Stomach (tissue), 9 donors: ENCODE data around the gene ASB12. TPM values are rescaled to one million over a fixed set of nuclear protein-coding genes. Genes with fewer than 3 reads are reported as not detected.

Experiments used
- DNase-seq, 2 donors: peaks; one replicate each; pipeline versions ENCODE4 v3.0.0 to v3.0.0-alpha.2; 2013 to 2019
- H3K27ac ChIP-seq, 5 donors: fragments of 200-600 bp in 4 of 5; sonication (generic) in 4 of 5; one replicate each; pipeline ENCODE4 v1.5.1; 2013 to 2019; ENCODE audit warnings: mild to moderate bottlenecking in 1 of 5, moderate library complexity in 1 of 5
- H3K27me3 ChIP-seq, 3 donors: fragments of 200-600 bp; sonication (generic); one replicate each; pipeline ENCODE4 v1.5.1; 2017 to 2019; ENCODE audit warnings: mixed run types in 1 of 3
- H3K36me3 ChIP-seq, 4 donors: fragments of 200-600 bp; sonication (generic); 1 replicate in 3 of 4; 2 replicates in 1 of 4; pipeline ENCODE4 v1.5.1; 2016 to 2019
- H3K4me1 ChIP-seq, 4 donors: fragments of 200-600 bp; sonication (generic); one replicate each; pipeline ENCODE4 v1.5.1; 2016 to 2019
- H3K4me3 ChIP-seq, 4 donors: fragments of 200-600 bp; sonication (generic) in 3 of 4; one replicate each; pipeline ENCODE4 v1.5.1; 2016 to 2019; ENCODE audit warnings: mild to moderate bottlenecking in 1 of 4
- H3K9me3 ChIP-seq, 4 donors: fragments of 200-600 bp; sonication (generic); one replicate each; pipeline ENCODE4 v1.5.1; 2016 to 2019
- EP300 ChIP-seq: sonication (generic); formaldehyde crosslinking; IDR thresholded peaks from one replicate; pipeline ENCODE4 v1.6.1; 2017; ENCODE audit warnings: antibody characterized with exemption
- POLR2A ChIP-seq, 4 donors: fragments of 450-650 bp; IDR thresholded peaks; one replicate each; pipeline ENCODE4 v1.6.1; 2016; ENCODE audit warnings: antibody characterized with exemption in 4 of 4, control low read depth in 2 of 4, mild to moderate bottlenecking in 1 of 4, moderate library complexity in 1 of 4
- POLR2AphosphoS5 ChIP-seq, 3 donors: sonication (generic); formaldehyde crosslinking; IDR thresholded peaks; one replicate each; pipeline ENCODE4 v1.6.1; 2016; ENCODE audit warnings: antibody characterized with exemption in 3 of 3
- WGBS, 5 donors: extraction: QIAGEN DNeasy Blood & Tissue Kit in 3 of 5; methylation state at CpG; one replicate each; pipeline versions ENCODE4 v1.1.5 to v1.1.7; 2013 to 2018; 5-methylcytosine and 5-hydroxymethylcytosine counted together
- intact Hi-C: fragments of 100-400 bp; cut with DNase I; formaldehyde crosslinking; loops from one replicate; pipeline ENCODE4 v1.15.1; 2023; ENCODE audit warnings: low total_unique reads
- polyA plus RNA-seq, 3 donors: library from polyadenylated mRNA; stranded (reverse); fragments of 200-250 nt; gene quantifications; one replicate each; pipeline ENCODE4 v1.2.3, GENCODE V29; 2013
- small RNA-seq, 4 donors: library from RNA; depleted of rRNA; stranded (forward); fragments of <200 nt; gene quantifications; one replicate each; pipeline ENCODE3, GENCODE V24; 2016
- total RNA-seq, 5 donors: library from RNA; depleted of rRNA; stranded (reverse); fragments of >200 nt; gene quantifications; one replicate each; pipeline versions ENCODE4 v1.1.0 to v1.2.3, GENCODE V29; 2014 to 2016
- TF ChIP-seq, protein P1 (sequence below), 7 experiments: fragments of 450-650 bp in 4 of 7; fragments of 200-600 bp in 3 of 7; sonication (generic) in 3 of 7; IDR thresholded peaks; one replicate each; pipeline ENCODE4 v1.5.1; 2016 to 2019; ENCODE audit warnings: antibody characterized with exemption in 7 of 7, control low read depth in 2 of 7, mild to moderate bottlenecking in 1 of 7
- donor health status: healthy with polysubstance abuse.
- donor health status: Bipolar disorder and iron deficiency.
- donor health status: healthy.

ASB12 gene
- total and polyA plus RNA-seq, 8 donors = 0.20 TPM; not detected in 7

DNA sequence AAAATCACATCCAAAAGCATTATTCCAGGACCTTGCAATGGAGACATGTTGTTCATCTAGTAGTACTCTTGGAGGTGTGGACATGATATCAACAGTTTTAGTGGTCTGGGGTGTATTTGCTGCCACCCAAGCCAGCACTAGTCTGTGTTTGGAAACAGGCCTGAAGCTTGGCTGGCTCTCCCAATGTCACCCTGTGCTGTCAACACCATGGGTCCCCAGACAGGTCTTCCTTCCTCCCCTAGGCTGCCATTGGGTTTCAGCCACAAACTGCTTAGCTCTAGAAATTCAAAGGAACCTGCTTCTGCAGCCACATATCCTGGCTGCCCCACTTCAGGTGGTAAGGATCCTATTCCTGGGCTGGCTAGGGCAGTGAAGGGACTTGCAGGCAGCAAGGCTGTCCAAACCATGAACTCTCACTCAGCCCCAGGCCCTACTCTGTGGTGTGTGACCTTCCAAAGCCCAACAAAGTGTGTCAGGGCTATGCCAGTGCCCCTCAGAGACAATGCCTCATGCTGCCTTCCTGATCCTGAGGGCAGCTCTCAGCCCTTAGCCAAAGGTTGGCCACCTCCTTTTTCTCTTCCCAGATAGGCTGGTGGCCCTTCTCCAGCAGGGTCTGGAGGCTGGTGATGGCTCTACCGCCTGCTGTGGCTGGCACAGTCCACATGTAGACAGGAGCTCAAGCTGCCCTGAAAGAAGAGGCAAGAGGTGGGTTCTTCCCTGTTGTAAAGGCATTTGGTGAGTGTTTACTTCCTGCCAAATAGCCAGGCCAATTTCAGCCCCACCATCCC is 43.2 kb downstream of the ASB12 start:
- Histone ChIP-seq H3K4me1 (no peaks in the 10 kb centered on the region), H3K27me3 (no peaks in the 10 kb centered on the region), H3K9me3 (no peaks in the 10 kb centered on the region), H3K27ac (no peak overlapping the region), H3K4me3 (no peak overlapping the region), H3K36me3 (peaks cover 0 to 24% (median 23%) of the 10 kb centered on the region in 4 donors)
- DNase-seq = no peak
- TF ChIP-seq POLR2AphosphoS5 (IDR thresholded peaks at IDR 0.05) = no peak
- no peak for TF ChIP-seq POLR2A (IDR thresholded peaks at IDR 0.05)
- TF ChIP-seq EP300 = no peak
- TF ChIP-seq, protein P1, sequence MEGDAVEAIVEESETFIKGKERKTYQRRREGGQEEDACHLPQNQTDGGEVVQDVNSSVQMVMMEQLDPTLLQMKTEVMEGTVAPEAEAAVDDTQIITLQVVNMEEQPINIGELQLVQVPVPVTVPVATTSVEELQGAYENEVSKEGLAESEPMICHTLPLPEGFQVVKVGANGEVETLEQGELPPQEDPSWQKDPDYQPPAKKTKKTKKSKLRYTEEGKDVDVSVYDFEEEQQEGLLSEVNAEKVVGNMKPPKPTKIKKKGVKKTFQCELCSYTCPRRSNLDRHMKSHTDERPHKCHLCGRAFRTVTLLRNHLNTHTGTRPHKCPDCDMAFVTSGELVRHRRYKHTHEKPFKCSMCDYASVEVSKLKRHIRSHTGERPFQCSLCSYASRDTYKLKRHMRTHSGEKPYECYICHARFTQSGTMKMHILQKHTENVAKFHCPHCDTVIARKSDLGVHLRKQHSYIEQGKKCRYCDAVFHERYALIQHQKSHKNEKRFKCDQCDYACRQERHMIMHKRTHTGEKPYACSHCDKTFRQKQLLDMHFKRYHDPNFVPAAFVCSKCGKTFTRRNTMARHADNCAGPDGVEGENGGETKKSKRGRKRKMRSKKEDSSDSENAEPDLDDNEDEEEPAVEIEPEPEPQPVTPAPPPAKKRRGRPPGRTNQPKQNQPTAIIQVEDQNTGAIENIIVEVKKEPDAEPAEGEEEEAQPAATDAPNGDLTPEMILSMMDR (IDR thresholded peaks at IDR 0.05) = no peak
- 67 to 100% (median 100%) methylated on average over 1 of the region's 1 CpG for WGBS, 5 donors
- intact Hi-C loops = no loop called here

- H3K9me3 ChIP-seq = no peaks in the 10 kb centered on the region
- no peak for DNase-seq
- no peaks in the 10 kb centered on the region for H3K36me3 ChIP-seq
- no peaks in the 10 kb centered on the region for H3K4me1 ChIP-seq
- 70 to 90% (median 82%) methylated on average over 2 of the region's 2 CpGs for WGBS, 5 donors
- intact Hi-C loops = no loop called here
- no peak overlapping the region for H3K27ac ChIP-seq
- H3K4me3 ChIP-seq = no peak overlapping the region
- H3K27me3 ChIP-seq = no peaks in the 10 kb centered on the region
- TF ChIP-seq POLR2AphosphoS5 (IDR thresholded peaks at IDR 0.05) (no peak), EP300 (no peak), POLR2A (IDR thresholded peaks at IDR 0.05) (no peak)
- TF ChIP-seq, protein P1 (IDR thresholded peaks at IDR 0.05) = no peak
Observed at GRCh38 chrX:64184396-64184795, 46.0 kb downstream of the ASB12 start.

GRCh38 chrX:64182208-64182607 is 48.2 kb downstream of the ASB12 start:
- Histone ChIP-seq H3K4me3 (no peak overlapping the region), H3K9me3 (no peaks in the 10 kb centered on the region), H3K36me3 (no peaks in the 10 kb centered on the region), H3K27ac (no peak overlapping the region), H3K4me1 (no peaks in the 10 kb centered on the region), H3K27me3 (no peaks in the 10 kb centered on the region)
- no peak for DNase-seq
- intact Hi-C loops = no loop called here
- WGBS, 5 donors = 72 to 95% (median 83%) methylated on average over 2 of the region's 2 CpGs; no CpG with 5 or more reads in 1 of the 5 donors
- TF ChIP-seq POLR2AphosphoS5 (IDR thresholded peaks at IDR 0.05) (no peak), POLR2A (IDR thresholded peaks at IDR 0.05) (no peak), EP300 (no peak)
- TF ChIP-seq, protein P1 (IDR thresholded peaks at IDR 0.05) = no peak

- Histone ChIP-seq H3K9me3 (no peaks in the 10 kb centered on the region), H3K36me3 (no peaks in the 10 kb centered on the region), H3K27ac (no peak overlapping the region), H3K4me3 (no peak overlapping the region), H3K4me1 (no peaks in the 10 kb centered on the region), H3K27me3 (no peaks in the 10 kb centered on the region)
- TF ChIP-seq EP300 = no peak
- TF ChIP-seq, protein P1 (IDR thresholded peaks at IDR 0.05) = no peak
- TF ChIP-seq POLR2A (IDR thresholded peaks at IDR 0.05) = no peak
- TF ChIP-seq POLR2AphosphoS5 (IDR thresholded peaks at IDR 0.05) = no peak
- DNase-seq = no peak
- intact Hi-C loops = no loop called here
Observed at GRCh38 chrX:64176876-64177275, 53.5 kb downstream of the ASB12 start.

Small RNAs within 50 kb of the gene (small RNA-seq; reads per million reads assigned to genes)
- 0 reads per million in 4 donors for gene RN7SL799P

Other genes with a start within 250 kb of the ASB12 start
- gene AMER1, start 24.9 kb downstream of the ASB12 start, total RNA-seq = 1 to 10 TPM; 1.8 to 6.7 (median 6.2) TPM
- gene AMER1, start 24.9 kb downstream of the ASB12 start, polyA plus RNA-seq = 1 to 10 TPM in 2 of 3 donors, under 1 TPM in 1; 0.90 to 1.1 (median 1.1) TPM
- gene MTMR8, start 164.8 kb upstream of the ASB12 start, total RNA-seq = 10 to 100 TPM in 1 of 5 donors, 1 to 10 TPM in 3, not detected in 1; 1.2 to 22.0 (median 4.6) TPM
- 1 to 10 TPM in 1 of 3 donors, under 1 TPM in 1, not detected in 1; 0.98 to 1.4 TPM for gene MTMR8, start 164.8 kb upstream of the ASB12 start, polyA plus RNA-seq